ENCODE results near the gene IL17C.
"Not testable (repeated sequence)": the region's sequence is repeated elsewhere in the genome, so short reads cannot be mapped to it uniquely, and the experiment has no call there.

The IL17C gene

GRCh38 chr16:88662843-88663606, 24.7 kb downstream of the IL17C start, which contains the start of gene MVD:
TSS of gene MVD (minus strand) at chr16:88663091. CDS start at chr16:88663080, 11 bp downstream.
- DNase-seq, result peak; percentile 95

DNA sequence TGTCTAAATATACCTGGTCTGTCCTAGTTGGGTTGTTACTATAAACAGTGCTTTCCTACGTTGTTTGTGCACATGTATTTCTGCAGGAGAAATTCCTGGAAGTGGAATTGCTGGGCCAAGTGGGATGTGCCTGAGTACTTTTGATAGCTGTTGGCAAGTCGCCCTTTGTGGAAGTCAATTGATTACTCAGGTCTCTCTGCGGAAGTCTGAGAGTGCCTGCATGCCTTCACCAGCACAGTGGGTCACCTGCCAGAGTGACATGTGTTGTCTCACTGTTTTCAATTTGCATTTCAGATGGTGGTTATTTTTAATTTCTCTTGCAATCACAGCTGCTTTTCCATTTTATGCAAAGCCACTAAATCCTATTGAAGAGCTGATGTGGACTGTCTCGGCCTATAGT, 26.8 kb downstream of the IL17C start:
- DNase-seq, result no peak

GRCh38 chr16:88665570-88665969, 27.2 kb downstream of the IL17C start:
- DNase-seq, result no peak

DNA sequence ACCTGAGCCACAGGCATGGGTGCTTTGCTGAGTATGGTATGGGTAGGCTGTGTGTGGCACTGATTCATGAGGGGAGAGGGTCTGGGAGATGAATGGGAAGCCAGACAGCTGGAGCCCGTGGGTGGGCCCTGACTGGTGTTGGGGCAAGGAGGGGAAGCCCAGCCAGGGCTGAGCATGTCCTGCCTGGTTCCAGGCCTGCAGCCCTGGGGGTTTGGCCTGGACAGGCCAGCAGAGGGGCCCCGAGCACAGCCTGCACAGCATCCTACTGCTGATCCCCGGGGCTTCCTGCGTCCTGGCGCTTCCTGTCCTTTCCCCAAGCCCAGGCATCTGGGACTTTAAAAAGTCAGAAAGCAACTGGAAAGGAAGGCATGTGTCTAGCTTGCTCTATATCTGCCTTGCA, 29.1 kb downstream of the IL17C start:
- DNase-seq, result no peak

- not testable (repeated sequence) for DNase-seq
Observed at GRCh38 chr16:88669493-88669892, 31.1 kb downstream of the IL17C start.

DNA sequence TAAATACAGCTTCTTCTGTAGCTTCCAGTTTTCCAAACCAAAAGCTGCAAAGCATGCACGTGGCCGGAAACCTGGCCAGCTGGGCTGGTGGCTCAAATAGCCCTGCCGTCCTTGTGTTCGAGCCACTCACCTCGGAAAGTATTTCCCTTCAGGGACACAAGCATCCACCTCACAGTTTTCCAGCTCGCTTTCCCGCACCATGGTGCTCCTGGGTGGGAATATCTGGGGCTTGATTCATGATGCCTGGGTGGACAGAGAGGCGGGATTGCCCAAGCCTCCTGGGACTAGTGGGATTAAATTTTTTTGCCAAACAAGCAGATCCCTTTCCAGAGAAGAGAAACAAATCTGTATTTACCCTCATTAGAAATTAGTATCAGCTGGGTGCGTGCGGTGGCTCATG, 31.6 kb downstream of the IL17C start:
- DNase-seq, result no peak

DNA sequence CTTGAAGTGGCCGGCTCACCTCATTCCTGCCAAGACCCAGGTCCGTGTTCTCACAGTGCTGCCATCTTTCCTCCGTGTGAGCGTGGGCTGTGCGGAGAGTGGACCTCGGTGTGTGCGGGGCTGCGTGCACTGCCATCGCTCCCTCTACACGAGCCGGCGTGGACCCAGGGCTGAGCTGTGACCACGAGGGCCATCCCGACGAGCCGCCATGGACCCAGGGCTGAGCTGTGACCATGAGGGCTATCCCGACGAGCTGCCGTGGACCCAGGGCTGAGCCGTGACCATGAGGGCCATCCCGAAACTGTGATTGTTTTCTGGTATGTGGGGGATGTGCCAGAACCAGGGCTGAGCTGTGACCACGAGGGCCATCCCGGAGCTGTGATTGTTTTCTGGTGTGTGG, 33.4 kb downstream of the IL17C start:
- no peak for DNase-seq

DNA sequence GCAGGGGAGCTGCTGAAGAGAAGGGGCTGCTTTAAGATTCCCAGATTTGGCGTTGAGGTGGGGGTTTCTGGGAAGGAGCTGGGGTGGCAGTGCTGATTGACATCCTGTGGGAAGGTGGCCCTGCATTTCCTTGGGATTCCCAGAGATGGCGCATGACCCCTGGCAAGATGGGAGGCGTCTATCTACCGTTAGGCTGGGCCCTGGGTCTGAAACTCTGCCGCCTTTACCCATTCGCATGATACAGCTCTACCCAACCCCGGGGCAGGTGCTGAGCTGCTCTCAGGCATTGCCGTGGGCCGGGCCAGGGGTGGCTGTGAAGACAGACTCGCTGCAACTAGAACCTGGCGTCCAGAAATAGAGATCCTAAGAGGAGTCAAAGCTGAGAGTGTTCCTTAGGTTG, 34.4 kb downstream of the IL17C start:
- DNase-seq, result peak; percentile 23

DNA sequence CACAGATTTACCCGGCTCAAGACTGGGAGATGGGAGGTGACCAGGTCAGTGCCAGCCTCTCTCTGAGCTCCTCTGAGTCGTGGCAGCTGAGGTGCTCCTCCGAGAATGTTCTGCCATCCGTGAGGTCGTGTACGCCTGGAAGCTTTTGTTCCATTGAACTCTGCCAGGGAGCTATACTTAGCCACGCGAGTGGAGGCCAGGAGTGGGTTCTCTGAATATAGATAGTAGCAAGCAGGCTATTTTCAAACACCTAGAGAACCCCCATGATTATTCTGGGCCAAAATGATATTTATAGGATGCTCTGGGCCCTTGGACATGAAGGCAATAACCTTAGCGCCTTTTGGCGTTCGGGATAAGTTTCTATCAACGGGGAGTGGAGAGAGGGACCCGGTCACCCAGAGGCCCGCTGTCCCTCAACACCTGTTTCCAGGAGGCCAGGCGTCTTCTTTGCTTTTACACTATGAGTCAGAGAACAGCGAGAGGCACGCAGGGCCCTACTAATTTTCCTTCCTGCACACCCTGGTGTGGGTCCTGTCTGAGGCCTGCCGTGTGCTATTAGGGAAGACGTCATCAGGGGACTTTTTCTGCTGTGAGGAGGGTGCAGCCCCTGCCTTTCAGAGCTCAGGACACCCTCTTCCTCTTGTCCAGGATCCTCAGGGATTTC, 35.5 kb downstream of the IL17C start:
- DNase-seq, result no peak

GRCh38 chr16:88676502-88677242, 38.3 kb downstream of the IL17C start:
- no peak for DNase-seq

GRCh38 chr16:88677721-88678120, 39.3 kb downstream of the IL17C start:
- DNase-seq, result no peak

DNA sequence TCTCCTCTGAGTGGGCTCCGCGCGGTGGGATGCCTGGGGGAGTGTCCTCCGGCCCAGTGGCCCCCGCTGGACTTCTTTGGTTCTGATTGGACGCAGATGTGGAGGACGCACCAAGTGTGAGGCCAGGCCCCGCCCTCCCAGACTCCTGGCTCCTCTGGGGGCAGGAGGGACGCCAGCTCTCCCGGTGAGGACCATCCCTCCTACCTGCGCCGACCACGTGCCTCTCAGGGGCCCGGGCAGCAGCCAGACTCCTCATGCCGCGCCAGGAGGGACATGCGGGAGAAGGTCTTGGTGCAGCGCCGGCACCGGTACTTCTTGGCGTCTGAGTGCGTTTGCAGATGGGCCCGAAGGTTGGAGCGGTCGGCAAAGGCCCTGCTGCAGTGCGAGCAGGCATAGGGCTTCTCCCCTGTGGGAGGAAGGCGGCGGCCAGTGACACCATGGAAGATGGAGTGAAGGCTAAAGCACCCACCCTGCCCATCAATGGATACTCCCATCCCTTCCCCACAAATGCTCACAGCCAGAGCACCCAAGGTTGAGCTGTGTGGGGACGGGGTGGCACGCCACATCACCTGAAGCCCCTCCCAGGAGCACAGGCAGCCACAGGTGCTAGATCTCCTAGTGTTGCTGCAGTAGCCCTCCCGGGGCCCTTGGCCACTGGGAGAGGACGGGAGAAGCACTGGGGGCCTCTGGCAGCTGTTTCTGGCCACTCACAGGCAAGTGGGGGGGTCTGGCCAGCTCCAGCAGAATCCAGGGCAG, 40.0 kb downstream of the IL17C start:
- DNase-seq, result peak; percentile 21

DNA sequence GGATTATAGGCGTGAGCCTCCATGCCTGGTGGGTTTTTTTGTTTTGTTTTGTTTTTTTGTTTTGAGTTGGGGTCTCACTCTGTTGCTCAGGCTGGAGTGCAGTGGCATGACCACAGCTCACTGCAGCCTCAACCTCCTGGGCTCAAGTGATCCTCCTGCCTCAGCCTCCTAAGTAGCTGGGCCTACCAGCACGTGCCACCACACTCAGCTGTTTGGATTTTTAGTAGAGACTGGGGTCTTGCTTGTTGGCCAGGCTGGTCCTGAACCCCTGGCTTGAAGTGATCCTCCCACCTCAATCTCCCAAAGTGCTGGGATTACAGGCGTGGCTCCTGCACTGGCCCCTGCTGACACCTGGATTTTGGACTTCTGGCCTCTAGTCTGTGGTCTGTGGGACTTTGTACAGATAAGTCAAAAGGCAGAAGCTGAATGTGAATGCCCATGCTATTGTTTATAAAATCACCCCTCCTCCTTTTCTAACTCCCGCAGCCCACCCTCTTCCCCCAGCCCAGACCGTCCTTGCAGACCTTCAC, 42.2 kb downstream of the IL17C start:
- no peak for DNase-seq

- peak; percentile 22 for DNase-seq
Observed at GRCh38 chr16:88681084-88681680, 42.8 kb downstream of the IL17C start.

DNA sequence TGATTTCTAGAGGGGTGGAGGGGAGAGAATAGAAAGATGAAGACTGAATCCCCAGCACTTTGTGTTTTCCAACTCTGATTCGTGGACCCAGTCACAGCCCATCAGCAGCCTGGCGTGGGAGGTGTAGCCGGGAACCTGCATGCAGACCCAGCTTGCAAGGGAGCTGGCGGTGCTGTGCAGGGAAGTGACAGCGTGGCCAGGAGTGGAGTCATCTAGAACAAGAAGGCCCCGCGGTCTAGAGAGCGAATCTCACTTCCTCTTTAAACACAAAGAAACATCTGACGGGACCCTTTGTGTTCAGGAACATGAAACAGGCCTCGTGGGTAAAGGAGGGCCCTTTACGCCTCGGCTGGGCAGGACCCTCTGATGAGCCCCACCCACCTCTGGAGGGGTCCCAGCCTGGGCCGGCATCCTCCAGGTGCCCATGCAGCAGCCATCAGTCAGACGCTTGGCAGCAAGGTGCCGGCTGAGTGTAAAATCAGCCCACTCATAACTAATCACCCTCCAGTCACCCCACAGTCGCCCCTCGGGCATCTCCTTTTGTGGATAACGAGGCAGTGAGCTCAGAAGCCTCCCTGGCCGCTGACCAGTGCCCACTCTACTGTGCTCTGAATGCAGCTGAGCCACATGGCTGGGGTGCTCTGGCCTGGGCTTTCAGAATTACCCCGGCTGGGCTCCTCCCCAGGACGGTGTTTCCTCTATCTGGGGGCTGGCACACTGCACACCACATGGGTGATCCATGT, 43.5 kb downstream of the IL17C start:
- no peak for DNase-seq

DNA sequence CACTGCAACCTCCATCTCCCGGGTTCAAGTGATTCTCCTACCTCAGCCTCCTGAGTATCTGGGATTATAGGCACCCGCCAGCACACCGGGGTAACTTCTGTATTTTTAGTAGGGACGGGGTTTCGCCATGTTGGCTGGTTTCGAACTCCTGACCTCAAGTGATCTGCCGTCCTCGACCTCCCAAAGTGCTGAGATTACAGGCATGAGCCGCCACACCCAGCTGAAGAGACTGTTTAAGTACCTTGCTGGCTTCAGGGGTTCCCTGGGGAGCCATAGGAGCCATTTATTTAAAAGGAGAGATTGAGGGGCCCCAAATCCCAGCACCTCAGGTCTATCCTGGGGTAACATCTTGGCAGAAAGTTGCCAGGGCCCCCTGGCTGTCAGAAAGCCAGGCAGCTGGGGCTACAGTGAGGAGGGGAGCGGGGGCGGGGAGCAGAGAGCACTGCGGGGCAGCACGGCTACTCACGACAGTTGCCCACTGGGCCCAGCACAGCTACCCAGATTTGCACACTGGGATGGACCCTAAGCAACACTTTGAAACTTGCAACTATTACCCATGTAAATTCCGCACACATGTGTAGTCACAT, 46.3 kb downstream of the IL17C start:
- no peak for DNase-seq

DNA sequence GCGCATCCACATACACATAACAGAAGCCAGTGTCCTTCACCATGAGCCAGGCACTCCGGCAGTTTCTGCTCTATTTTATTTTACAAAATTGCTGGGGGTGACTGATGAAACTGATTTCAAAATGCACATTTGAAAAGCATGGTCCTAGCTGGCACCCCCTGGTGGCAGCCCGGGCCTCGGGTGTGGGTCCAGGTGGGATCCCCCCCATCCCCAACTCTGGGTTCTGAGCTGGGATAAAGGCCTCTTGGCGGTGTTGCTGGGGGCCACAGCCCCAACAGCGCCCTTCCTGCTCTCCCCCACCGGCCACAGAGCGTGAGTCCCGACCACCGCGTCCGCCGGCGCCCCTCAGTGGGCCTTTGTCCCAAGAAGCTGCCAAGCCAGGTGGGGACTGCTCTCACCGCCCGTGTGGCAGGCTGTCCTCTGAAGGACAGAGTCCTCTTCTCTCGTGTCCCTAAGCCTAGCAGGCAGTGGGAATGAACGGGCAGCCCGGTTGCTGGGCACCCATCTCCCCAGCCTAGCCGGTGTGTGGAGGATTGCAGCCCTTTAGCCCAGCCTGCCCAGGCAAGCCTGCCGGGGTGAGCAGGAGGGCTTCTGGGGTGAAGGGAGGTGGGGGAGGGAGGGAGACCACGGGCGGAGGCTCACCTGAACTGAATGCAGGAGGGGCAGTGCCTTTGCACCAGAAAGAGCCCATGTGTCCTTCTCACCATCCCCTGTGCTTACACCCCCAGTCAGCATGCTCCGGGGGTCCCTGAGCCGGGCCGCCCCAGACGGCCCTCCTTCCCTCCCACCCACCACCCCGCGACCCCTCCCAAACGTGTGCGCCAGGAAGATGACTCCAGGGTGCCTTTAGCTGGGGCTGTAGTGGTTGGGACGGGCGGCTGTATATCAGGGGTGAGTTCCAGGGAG, 47.0 kb downstream of the IL17C start:
- no peak for DNase-seq

GRCh38 chr16:88686062-88686438, 47.7 kb downstream of the IL17C start:
- DNase-seq, result no peak

DNA sequence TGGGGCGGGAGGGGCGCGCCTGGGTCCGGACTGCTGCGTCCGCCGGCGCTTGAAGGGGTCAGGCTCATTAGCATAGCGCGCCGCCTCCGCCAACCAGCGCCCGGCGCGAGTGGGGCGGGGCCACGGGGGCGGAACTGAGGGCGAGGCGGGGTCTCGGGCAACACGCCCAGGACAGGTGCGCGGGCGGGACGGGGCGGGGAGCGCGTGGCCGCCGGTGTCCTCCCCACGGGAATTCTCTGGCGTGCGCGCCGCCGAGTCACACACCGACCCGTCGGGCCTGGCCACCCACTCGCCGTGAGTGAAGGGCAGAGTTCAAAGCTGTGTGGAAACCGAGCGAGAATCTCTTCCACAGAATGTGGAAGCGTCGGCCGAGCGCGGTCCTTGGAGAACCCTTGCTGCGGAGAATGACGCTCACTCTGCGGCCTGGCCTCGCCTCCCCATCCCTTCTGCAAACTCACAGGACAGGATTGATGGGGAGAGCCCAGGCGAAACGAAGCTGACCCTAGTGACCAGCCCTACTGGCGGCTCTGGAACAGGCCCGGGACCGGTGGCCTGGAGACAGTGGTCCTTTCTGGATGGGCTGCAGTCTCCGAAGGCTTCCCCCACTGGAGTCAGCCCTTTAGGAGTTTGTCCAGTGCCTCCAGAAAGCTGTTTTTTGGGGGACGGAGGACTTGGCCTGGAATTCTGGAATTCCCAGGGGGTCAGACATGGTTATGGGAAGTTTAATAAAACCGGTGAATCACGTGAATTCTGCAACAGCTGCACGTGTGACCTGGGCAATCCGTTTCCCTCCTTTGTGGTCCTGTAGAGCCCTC, 48.3 kb downstream of the IL17C start, which contains the start of gene SNAI3:
TSS of gene SNAI3 (minus strand) at position 69 of the 815 bp plus-strand sequence. CDS start 101 bp downstream, outside the sequence.
- DNase-seq, result peak; percentile 88
